PFSK-1 (cell line): ENCODE results near the gene SAMD14.

Experiments used
- FOXP2 ChIP-seq: optimal IDR thresholded peaks from 2 replicates; pipeline ENCODE3; 2011; ENCODE audit warnings: borderline replicate concordance, control low read depth, inconsistent platforms; ENCODE audit not compliant: insufficient read depth; ENCODE audit errors: extremely low read length, extremely low read depth
- POLR2AphosphoS5 ChIP-seq: IDR thresholded peaks from 2 replicates; pipeline ENCODE4 v1.6.1; 2012; ENCODE audit warnings: low read depth, mild to moderate bottlenecking, control low read depth, low read length, moderate library complexity
- SIN3A ChIP-seq: IDR thresholded peaks from 2 replicates; pipeline ENCODE4 v1.6.1; 2012; ENCODE audit warnings: mild to moderate bottlenecking, low read length, moderate library complexity, borderline replicate concordance; ENCODE audit not compliant: insufficient read depth
- TAF1 ChIP-seq: IDR thresholded peaks from 2 replicates; pipeline ENCODE4 v1.6.1; 2012; ENCODE audit warnings: low read length, control low read depth, borderline replicate concordance; ENCODE audit not compliant: insufficient read depth
- TF ChIP-seq, protein P1 (sequence below), 2 experiments: IDR thresholded peaks; 2 replicates each; pipeline versions ENCODE4 v1.6.1 to v1.8.0; 2011 to 2012; ENCODE audit warnings: low read depth in 2 of 2, low read length in 2 of 2, control low read depth in 1 of 2, inconsistent platforms in 1 of 2, mild to moderate bottlenecking in 1 of 2, moderate library complexity in 1 of 2; ENCODE audit not compliant: insufficient read depth in 1 of 2

SAMD14 gene

GRCh38 chr17:50149417-50150353 is 19.7 kb upstream of the SAMD14 start:
- TF ChIP-seq FOXP2, result peak; percentile 42
- TF ChIP-seq POLR2AphosphoS5, result no peak

GRCh38 chr17:50149091-50149416 is 19.1 kb upstream of the SAMD14 start:
- TF ChIP-seq SIN3A, result no peak; the same call in 1 of the 2 replicates
- TF ChIP-seq, protein P1, sequence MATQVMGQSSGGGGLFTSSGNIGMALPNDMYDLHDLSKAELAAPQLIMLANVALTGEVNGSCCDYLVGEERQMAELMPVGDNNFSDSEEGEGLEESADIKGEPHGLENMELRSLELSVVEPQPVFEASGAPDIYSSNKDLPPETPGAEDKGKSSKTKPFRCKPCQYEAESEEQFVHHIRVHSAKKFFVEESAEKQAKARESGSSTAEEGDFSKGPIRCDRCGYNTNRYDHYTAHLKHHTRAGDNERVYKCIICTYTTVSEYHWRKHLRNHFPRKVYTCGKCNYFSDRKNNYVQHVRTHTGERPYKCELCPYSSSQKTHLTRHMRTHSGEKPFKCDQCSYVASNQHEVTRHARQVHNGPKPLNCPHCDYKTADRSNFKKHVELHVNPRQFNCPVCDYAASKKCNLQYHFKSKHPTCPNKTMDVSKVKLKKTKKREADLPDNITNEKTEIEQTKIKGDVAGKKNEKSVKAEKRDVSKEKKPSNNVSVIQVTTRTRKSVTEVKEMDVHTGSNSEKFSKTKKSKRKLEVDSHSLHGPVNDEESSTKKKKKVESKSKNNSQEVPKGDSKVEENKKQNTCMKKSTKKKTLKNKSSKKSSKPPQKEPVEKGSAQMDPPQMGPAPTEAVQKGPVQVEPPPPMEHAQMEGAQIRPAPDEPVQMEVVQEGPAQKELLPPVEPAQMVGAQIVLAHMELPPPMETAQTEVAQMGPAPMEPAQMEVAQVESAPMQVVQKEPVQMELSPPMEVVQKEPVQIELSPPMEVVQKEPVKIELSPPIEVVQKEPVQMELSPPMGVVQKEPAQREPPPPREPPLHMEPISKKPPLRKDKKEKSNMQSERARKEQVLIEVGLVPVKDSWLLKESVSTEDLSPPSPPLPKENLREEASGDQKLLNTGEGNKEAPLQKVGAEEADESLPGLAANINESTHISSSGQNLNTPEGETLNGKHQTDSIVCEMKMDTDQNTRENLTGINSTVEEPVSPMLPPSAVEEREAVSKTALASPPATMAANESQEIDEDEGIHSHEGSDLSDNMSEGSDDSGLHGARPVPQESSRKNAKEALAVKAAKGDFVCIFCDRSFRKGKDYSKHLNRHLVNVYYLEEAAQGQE (IDR thresholded peaks at IDR 0.05; ENCODE audit: insufficient read depth in 1 of 2, low read depth in 2 of 2, low read length in 2 of 2), result no peak

DNA sequence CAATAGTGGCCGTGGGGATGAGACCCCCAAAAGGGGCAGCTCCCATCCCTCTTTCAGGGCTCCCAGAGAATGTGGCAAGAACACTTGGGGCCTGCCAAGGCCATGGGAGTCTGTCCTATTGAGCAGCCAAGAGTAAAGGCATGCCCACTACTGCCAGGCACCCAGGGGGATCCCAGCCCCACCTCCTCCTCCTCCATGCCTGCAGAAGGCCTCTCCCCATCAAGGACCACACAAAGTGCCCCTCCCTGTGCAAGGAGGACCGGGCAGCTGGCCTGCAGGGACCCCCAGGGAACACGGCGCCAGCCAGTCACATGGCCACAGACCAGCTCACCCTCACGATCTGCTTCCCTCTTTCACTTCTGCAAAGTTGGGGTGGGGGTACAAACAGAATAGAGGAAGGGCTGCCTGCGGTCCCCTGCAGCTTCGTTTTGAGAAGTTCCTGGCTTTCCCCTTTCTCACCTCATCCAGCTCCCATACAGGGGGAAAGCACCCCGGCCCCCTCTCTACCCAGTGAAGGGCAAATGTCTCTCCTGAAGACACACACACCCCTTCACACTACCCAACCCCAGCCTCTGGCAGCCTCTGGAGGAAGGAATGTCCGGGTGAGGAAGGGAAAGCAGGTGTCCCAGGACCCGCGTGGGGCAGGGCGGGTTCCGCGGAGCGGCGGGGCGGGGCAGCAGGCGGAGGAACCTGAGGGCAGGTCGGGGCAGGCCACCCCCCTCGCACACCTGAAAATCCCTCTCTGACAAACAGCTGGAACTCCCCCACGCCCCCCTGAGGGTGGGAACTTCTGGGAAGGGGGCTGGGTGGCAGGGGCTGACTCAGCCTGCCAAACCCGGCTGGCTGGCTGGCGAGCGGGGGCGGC is 18.5 kb upstream of the SAMD14 start:
- TF ChIP-seq SIN3A (peak; percentile 97; the same call in 1 of the 2 replicates), POLR2AphosphoS5 (peak; percentile 43; the same call in 1 of the 2 replicates), FOXP2 (no peak)
- TF ChIP-seq, protein P1 (IDR thresholded peaks at IDR 0.05; ENCODE audit: insufficient read depth in 1 of 2, low read depth in 2 of 2, low read length in 2 of 2), result no peak

GRCh38 chr17:50147841-50148225 is 17.9 kb upstream of the SAMD14 start:
- TF ChIP-seq POLR2AphosphoS5, result no peak
- TF ChIP-seq, protein P1 (IDR thresholded peaks at IDR 0.05; ENCODE audit: insufficient read depth in 1 of 2, low read depth in 2 of 2, low read length in 2 of 2), result no peak
- TF ChIP-seq TAF1, result no peak
- TF ChIP-seq SIN3A, result no peak
- TF ChIP-seq FOXP2, result no peak

- TF ChIP-seq, protein P1 (IDR thresholded peaks at IDR 0.05; ENCODE audit: insufficient read depth in 1 of 2, low read depth in 2 of 2, low read length in 2 of 2), result no peak
- TF ChIP-seq TAF1 (no peak), POLR2AphosphoS5 (no peak), FOXP2 (no peak), SIN3A (no peak)
Measured at GRCh38 chr17:50146927-50147665, 17.1 kb upstream of the SAMD14 start.
